Measurements from ENCODE around the gene CACNA2D2. TPM values are rescaled to one million over a fixed set of nuclear protein-coding genes. Genes with fewer than 3 reads are reported as not detected.

The CACNA2D2 gene
- total and polyA plus RNA-seq, 2 of the 8 experiments (the other 6 are each of a cell fraction or from before 2014, with no cell fraction given), result 14.1 to 25.0 TPM

DNA sequence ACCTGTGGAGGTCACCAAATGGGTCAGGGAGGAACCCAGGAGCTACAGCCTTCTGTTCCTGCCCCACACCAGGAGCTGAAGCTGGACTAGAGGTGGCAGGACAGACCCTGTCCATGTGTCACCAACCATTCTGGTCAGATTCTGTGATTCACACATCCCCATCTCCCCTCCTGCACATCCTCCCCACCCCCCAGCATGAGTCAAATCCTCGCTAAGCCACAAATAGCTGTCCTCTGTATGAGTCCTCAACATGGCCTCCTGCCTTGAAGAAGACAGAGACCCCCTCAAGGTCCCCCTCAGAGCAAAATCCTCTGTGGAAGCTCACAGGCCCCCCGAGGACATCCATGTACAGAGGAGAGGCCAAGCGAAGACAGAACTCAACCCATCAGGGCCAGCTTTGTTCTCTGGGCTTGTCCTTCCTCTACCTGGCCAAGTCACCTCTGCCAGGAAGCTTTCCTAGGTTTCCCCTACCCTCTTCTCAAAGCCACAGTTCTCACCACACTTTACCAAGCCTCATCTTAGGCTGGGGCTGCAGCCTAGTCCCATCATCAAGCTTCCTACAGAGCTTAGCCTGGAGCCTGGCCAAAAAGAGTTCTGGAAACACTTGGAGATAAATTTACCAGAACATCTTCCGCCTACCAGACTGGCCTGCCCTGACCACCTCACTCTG, 17.1 kb downstream of the CACNA2D2 start:
- no peak for FAIRE-seq
- TF ChIP-seq CBX8 (IDR thresholded peaks at IDR 0.05; ENCODE audit: borderline replicate concordance, low read depth, low read length), result no peak
- TF ChIP-seq, protein P1, sequence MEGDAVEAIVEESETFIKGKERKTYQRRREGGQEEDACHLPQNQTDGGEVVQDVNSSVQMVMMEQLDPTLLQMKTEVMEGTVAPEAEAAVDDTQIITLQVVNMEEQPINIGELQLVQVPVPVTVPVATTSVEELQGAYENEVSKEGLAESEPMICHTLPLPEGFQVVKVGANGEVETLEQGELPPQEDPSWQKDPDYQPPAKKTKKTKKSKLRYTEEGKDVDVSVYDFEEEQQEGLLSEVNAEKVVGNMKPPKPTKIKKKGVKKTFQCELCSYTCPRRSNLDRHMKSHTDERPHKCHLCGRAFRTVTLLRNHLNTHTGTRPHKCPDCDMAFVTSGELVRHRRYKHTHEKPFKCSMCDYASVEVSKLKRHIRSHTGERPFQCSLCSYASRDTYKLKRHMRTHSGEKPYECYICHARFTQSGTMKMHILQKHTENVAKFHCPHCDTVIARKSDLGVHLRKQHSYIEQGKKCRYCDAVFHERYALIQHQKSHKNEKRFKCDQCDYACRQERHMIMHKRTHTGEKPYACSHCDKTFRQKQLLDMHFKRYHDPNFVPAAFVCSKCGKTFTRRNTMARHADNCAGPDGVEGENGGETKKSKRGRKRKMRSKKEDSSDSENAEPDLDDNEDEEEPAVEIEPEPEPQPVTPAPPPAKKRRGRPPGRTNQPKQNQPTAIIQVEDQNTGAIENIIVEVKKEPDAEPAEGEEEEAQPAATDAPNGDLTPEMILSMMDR (IDR thresholded peaks at IDR 0.05; ENCODE audit: control extremely low read depth in 1 of 3, insufficient read depth in 1 of 3, low read depth in 1 of 3, low read length in 3 of 3), result no peak
- TF ChIP-seq BCL11A (IDR thresholded peaks at IDR 0.05; ENCODE audit: low read depth in 2 of 2, low read length in 2 of 2), result no peak
- TF ChIP-seq CHD2 (IDR thresholded peaks at IDR 0.05; ENCODE audit: low read length), result no peak
- no peak for TF ChIP-seq TAF7 (optimal IDR thresholded peaks at IDR 0.05; ENCODE audit: borderline replicate concordance, low read depth, low read length)
- TF ChIP-seq TAF1 (IDR thresholded peaks at IDR 0.05; ENCODE audit: low read depth, low read length), result no peak
- TF ChIP-seq FOSL1 (IDR thresholded peaks at IDR 0.05; ENCODE audit: insufficient read depth, low read depth, low read length), result no peak
- TF ChIP-seq ATF3 (IDR thresholded peaks at IDR 0.05; ENCODE audit: insufficient read depth, low read depth, low read length), result no peak
- TF ChIP-seq CHD1 (IDR thresholded peaks at IDR 0.05; ENCODE audit: low read depth, low read length), result no peak

More for the DNA sequence above, 17.1 kb downstream of the CACNA2D2 start:
- H4K91ac ChIP-seq (replicated peaks; ENCODE audit: insufficient read length, low read length), result no peak overlapping the region
- H3K18ac ChIP-seq (ENCODE audit: extremely low read depth, low read length), result no peak overlapping the region; the same call in 1 of the 2 replicates
- H3K4ac ChIP-seq (replicated peaks; ENCODE audit: insufficient read length, low read depth, low read length), result no peak overlapping the region
- no peak overlapping the region for H3K14ac ChIP-seq (ENCODE audit: insufficient read length)
- H2BK120ac ChIP-seq (replicated peaks; ENCODE audit: low read depth, low read length), result no peak overlapping the region
- 73% methylated on average over 4 of the region's 4 CpGs; no CpG with 5 or more reads in 1 of the 2 experiments for WGBS, 2 experiments (ENCODE audit: extremely low coverage in 1 of 2, insufficient coverage in 1 of 2, insufficient read length in 1 of 2, insufficient replicate concordance in 2 of 2, low coverage in 1 of 2, low lambda C conversion rate in 2 of 2, missing lambda C conversion rate in 1 of 2)
- peaks cover 3 to 15% of the 10 kb centered on the region in 2 experiments for H4K20me1 ChIP-seq (replicated peaks in 1 of 2; ENCODE audit: control insufficient read depth in 1 of 2, insufficient read depth in 2 of 2, low read length in 2 of 2)
- peaks cover 0 to 2% of the 10 kb centered on the region in 2 experiments; a peak in 2 of 4 replicates for H3K79me2 ChIP-seq (ENCODE audit: control insufficient read depth in 1 of 2, insufficient read depth in 2 of 2, low read length in 2 of 2)
- POLR2A ChIA-PET (ENCODE audit: partially characterized antibody), result interaction anchor here (0.7 to 1.1 kb wide), 4 partner anchors 8 to 918 kb away, joined by 3 to 4 read pairs (median 3); no protein-coding TSS in a partner anchor
- H3K9ac ChIP-seq (replicated peaks in 1 of 4; ENCODE audit: extremely low read depth in 1 of 4, low read depth in 3 of 4, low read length in 3 of 4), result no peak overlapping the region
- no peak overlapping the region for H3K23ac ChIP-seq (ENCODE audit: insufficient read length)
- no peak overlapping the region for H3K27ac ChIP-seq (ENCODE audit: low read depth, low read length)
- no peak overlapping the region for H4K5ac ChIP-seq (ENCODE audit: insufficient read length, low read depth, low read length)
- H2AK5ac ChIP-seq (ENCODE audit: low read depth, low read length), result no peak overlapping the region
- no peaks in the 10 kb centered on the region; a peak in 1 of 7 replicates for H3K27me3 ChIP-seq (replicated peaks in 1 of 4; ENCODE audit: control insufficient read depth in 3 of 4, extremely low read depth in 1 of 4, insufficient read depth in 3 of 4, low read length in 3 of 4)
- no peak overlapping the region for H3K4me3 ChIP-seq (ENCODE audit: extremely low read depth in 1 of 4, insufficient read depth in 2 of 4, low read depth in 3 of 4, low read length in 4 of 4)
- H3K4me2 ChIP-seq (ENCODE audit: insufficient read depth in 1 of 2, low read depth in 2 of 2, low read length in 2 of 2), result no peak overlapping the region
- no peak overlapping the region for H2BK20ac ChIP-seq (ENCODE audit: low read length)
- H2BK12ac ChIP-seq (ENCODE audit: low read depth, low read length), result peak overlapping the region; percentile 39; the same call in 1 of the 2 replicates
- no peak overlapping the region for H3K56ac ChIP-seq (replicated peaks; ENCODE audit: insufficient read length, low read depth, low read length)
- no peak overlapping the region for H2AFZ ChIP-seq (ENCODE audit: low read length)
- H3K4me1 ChIP-seq (replicated peaks in 1 of 4; ENCODE audit: control insufficient read depth in 3 of 4, insufficient read depth in 4 of 4, low read length in 3 of 4), result peaks cover 3 to 35% (median 12%) of the 10 kb centered on the region in 4 experiments; a peak in 6 of 7 replicates
- H2BK5ac ChIP-seq (ENCODE audit: low read depth, low read length), result peak overlapping the region; percentile 52; the same call in 1 of the 2 replicates
- H3K79me1 ChIP-seq (ENCODE audit: low read depth, low read length), result 0 out of 2 replicates have a peak, but pooled peaks cover 7% of the 10 kb centered on the region
- DNase-seq (ENCODE audit: low read depth in 1 of 2, low spot score in 2 of 2), result no peak
- H3K9me3 ChIP-seq (ENCODE audit: insufficient read depth in 2 of 2, low read depth in 1 of 2, low read length in 1 of 2), result no peaks in the 10 kb centered on the region
- CTCF ChIA-PET (ENCODE audit: partially characterized antibody), result interaction anchor here (1.1 to 3.5 kb wide), 16 partner anchors 12 to 102 kb away, joined by 3 to 18 read pairs (median 5); no protein-coding TSS in a partner anchor
- H3K23me2 ChIP-seq (ENCODE audit: low read depth, low read length), result no peaks in the 10 kb centered on the region
- H2BK15ac ChIP-seq (ENCODE audit: low read length), result peak overlapping the region; percentile 16; the same call in 1 of the 2 replicates
- no peaks in the 10 kb centered on the region for H3K36me3 ChIP-seq (ENCODE audit: control insufficient read depth in 2 of 4, insufficient read depth in 4 of 4, low read length in 3 of 4)
- H4K8ac ChIP-seq (ENCODE audit: extremely low read depth, insufficient read depth, low read length), result no peak overlapping the region

Data from H1 (cell line).